Stimulated activated CD4-positive, alpha-beta T cell treated with anti-CD3 and anti-CD28 coated beads, Interleukin-15, amount 100 ng/mL, for 24 hours (primary cell): Measurements from ENCODE around the gene SLC8A3.

Experiments
- DNase-seq: peaks from one replicate; pipeline ENCODE4 v3.0.0-alpha.2; 2020

Gene SLC8A3

DNA sequence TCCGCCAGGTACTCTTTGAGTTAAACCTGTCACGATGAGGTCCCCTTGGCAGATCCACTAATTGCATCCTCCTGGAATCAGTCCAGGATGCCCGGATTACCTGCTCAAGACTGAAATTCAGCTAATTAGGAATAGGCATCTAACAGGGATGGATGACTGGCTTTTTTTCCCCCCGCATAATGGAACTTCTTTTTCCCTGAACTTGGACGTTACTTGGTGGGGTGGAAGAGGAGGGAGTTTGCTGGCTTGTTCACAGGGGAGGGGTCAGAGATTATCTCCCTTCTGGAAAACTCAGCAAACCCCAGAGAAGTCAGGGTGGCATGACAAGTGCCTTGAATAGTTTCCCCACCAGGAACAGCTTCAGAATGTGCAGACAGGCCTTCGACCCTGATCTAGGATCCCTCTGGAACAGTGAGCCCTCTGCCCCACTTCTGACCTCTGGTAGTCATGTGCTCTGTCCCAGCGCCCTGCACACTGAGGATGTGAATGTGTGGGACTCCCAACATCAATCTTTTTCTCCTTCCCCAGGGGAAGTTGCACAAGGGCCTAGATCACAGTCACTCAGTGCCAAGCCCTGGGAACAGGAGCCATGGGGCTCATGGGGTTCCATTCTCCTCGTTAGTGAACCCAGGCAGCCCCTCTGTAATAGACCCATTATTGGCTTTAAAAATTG lies 167.1 kb downstream of the SLC8A3 start:
- no peak for DNase-seq

DNA sequence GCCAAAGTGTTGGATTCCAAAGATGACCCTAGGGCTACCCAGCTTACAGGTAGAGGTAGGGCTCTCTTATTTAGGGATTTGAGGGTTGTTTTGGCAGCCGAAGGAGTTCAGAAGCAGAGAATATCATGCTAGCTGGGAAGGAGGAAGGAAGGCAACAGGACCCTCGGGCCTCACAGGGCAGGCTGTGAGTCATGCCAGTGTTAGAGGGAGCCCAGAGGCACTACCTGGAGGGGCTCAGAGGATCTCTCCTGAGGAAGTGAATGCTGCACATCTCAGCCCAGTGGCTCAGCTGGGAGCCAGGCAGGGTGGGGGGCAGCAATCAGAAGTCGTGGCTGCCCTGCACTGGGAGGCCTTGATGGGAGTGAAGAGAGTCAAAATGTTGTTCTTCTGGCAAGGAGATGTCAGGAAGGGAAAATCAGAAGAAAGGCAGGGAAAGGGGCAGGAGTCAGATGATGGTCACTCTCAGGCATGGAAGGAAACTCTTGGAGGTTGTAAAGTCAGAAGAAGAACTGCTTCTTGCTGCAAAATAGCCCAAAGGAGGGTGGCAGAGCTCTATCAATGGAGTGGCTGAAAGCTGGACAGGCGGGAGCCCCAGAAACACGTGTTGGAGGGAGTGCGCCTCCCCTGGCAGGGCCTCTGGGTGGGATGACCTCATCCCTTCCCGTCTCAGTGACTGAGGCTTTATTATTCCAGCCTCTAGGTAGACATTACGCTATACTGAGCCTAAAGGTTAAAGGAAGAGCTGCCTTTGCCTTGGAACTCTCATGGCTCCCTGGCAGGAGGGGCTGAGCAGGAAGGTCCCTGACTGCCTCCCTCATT lies 168.2 kb downstream of the SLC8A3 start:
- DNase-seq, result no peak

DNA sequence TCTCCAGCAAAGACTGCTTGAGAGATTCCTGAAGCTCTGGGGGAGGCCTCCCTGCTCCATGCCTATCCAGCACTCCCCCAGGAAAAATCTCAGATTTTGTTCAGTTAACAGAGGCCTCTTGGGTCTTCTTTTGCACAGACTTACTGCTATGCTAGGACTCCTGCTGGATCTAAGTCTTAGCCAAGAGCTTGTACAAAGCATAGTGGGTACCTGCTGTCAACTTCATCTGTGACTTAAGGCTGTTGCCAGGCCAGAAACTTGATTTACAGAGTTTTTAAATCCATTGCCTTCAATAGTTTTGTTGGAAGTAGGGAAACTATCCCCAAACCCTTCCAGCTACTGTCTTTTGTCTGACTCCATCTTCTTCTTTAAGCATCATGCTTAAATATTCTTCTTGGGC lies 169.1 kb downstream of the SLC8A3 start:
- DNase-seq, result no peak

DNA sequence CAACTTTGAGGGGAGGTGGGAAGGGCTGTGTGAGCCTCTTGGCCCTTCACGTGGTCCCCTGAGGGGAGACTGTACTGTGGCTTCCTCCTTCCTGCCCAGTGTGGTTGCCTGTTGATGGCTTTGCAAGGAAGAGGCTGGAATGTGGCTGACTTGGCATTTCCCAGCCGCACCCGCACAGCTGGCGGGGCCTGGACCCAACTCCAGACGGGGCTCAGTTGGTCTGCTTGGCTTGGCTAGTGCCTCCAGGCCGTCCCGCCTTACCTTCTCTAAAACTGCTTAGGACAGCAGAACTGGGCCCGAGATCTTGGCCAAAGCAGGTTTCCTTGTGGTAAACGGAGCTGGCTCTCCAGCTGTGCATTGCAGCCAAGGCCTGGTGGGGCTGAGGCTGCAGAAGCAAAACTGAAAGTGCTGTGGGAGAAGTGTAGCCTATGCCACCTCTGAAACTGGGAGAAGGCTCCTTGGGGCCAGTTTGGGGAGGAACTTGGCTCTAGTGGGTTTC lies 170.0 kb downstream of the SLC8A3 start:
- DNase-seq, result no peak

DNA sequence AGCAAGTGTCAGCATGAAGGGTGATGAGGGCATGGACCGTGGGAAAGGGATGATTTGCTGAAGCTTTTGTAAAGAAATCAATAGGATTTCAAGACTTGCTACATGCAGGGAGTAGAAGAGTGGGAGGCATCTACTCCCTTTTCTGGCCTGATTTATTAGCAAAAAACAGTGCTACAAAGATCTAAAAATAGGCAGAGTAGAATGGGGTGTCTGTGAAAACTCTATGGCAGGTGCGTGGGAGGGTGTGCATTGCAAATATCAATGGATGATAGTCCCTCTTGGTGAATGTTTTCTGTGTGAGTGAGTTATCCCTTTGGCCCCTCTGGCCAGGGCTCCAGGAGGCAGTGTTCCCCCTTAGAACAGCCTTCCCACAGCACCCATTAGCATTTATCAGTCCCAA lies 170.5 kb downstream of the SLC8A3 start:
- no peak for DNase-seq

DNA sequence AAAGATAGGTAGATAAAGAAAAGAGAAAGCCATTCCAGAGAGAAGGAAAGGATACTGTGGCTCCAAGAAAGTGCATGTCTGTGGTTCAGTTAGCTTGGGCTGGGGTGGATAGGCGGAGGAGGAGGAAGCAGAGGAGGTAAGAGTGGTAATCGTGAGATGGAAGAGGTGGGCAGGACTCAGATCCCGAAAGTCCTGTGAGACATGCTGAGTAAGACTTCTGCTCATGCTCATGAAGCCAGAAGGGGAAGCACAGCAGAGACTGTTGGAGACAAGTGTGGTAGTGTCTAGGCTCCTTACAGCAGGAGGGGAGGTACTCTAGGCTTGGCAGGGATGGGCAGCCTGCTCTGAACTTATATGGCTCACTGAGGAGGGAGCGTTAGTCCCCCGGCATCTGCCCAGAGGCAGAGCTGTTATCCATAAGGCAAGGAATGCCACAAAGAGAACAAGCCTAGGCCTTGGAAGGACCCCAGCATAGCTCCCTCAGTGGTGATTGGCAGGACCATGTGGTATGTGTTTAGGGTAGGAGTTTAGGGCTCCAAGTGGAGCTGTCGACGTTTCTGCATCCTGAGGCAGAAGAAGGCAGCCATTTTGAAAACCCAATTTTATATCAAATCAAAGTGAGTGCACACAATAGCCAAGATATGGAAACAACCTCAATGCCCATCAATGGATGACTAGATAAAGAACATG lies 174.2 kb downstream of the SLC8A3 start:
- DNase-seq, result no peak

DNA sequence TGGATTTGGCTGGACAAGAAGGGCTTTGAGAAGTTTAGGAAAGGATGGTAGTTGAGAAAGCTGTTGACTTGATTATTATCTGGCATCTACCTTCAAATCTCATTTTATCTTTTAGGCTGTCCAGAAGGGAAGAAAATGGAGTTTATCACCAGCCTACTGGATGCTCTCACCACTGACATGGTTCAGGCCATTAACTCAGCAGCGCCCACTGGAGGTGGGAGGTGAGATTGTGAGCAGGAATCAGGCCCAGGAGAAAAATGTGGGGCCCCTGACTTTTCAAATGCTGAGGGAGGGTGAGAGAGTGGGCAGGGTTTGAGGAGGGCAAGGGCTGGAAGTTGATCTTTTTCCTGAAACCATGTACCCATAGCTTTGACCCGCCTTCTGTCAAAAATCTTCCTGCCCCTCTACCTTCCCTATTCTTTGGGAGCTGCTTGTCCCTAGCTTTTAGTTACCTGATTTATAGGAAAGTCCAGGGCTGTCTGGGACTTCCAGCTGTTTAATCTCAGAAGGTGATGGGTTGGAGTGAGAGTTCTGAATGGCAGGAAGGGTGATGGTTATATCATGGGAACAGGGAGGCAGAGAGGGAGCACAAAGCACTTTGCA lies 175.4 kb downstream of the SLC8A3 start:
- DNase-seq, result peak; percentile 62

DNA sequence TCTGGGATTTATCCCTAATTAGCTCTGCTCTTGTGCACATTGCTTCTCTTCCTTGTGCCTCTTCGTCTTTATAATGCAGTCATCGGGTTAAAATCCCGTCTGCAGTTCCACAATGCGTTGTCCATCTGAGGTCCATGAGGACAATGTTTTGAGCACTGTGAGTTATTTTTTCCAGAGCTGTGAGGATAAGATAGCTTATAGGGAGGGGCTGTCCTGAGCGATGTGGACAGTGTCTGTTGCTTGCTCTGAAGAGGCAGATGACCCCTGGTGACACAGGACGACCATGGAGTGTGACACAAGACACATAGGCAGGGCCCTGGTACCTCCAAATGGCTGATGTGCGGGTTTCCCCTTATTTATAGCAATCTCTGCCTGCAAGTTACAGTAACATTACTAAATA lies 177.0 kb downstream of the SLC8A3 start:
- no peak for DNase-seq

DNA sequence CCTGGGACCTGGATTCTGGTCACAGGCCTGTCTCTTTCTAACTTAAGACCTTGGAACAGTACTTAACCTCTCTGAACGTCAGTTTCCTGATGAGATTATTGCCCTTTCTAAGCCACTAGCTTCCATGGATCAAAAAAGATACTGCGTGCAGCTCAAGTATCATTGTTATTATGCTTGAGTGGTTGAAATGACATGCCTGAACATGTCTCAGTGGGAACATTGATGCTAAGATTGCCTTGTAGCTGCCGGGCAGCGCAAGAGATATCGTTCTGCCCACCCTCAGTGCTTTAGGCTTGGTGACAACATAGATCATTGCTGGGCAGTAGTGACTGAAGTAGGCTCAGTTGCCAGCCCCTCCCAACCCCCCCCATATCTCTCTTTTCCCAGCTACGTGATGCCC lies 177.7 kb downstream of the SLC8A3 start:
- DNase-seq, result no peak

DNA sequence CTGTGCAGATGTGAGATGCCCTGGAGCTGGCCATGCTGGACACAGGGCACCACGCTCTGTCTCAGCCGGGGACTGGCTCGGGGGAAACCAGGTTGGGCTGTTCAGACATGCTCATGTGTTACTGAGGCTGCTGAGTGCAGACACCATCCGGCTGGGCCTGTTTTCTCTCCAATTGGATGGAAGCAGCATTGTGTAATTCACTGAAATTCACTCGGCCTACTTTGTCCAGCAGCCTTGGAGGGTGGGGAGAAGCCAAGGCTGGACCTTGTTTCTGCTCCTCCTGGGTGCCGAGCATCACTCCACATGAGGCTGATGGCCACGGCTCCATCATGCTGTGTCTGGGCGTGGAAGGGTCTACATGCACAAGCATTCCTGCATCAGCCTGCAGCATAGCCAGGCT lies 178.8 kb downstream of the SLC8A3 start:
- no peak for DNase-seq

DNA sequence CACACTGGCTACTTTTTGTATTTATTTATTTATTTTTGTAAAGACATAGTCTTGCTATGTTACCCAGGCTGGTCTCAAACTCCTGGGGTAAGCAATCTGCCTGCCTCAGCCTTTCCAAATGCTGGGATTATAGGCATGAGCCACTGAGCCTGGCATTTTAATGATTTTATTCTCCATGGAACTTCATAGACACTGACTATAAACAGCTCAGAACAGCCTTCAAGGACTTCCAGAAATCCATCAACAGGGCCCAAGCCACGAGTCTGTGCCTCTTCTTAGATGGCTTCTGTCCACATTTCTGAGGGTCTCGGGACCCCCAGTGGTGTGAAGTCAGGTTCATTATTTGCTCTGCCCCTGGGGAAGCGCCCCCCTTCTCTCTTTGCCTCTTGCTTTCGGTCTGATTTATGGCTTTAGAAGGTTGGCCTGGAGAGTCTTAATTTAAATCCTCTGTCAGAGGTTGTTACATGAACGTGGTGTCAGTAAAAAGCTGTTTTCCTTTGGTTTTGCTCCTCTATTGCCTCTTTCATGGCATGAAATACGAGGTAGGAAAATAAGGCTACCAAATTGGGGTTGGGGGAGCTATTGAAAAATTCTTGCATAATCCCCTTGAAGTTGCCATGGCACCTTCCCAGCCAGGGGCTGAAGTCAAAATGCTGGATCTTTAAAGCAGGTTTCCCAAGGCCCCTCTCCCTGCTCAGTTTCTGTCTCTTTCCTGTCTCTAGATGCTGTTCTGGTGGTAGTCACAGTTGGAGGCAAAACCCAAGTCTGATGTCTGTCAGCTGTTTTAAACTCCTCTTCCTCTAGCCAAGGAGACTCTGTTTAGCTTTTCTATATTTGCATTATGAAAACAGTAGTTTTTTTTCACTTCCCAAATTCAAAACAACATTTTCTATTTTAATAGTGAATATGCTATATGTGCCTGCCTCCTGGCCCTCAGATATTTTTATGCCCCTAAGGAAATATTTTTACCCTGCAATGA lies 180.2 kb downstream of the SLC8A3 start:
- DNase-seq, result no peak

DNA sequence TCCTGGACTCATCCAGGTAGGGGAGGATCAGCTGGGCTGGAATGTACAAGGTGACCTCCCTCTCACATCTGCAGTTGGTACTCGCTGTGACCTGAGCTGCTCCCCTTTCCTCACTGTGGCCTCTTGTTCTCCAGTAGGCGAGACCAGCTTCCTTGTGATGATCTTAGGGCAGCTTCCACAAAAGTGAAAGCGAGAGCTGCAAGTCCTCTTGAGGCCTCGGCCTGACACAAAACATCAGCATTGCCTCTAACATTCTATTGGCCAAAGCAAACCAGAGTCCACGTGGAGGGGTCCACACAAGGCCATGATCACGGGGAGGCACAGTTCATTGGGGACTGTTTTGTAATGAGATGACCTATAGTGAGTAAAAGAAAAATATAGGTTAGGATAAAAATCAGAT lies 182.1 kb downstream of the SLC8A3 start:
- no peak for DNase-seq

DNA sequence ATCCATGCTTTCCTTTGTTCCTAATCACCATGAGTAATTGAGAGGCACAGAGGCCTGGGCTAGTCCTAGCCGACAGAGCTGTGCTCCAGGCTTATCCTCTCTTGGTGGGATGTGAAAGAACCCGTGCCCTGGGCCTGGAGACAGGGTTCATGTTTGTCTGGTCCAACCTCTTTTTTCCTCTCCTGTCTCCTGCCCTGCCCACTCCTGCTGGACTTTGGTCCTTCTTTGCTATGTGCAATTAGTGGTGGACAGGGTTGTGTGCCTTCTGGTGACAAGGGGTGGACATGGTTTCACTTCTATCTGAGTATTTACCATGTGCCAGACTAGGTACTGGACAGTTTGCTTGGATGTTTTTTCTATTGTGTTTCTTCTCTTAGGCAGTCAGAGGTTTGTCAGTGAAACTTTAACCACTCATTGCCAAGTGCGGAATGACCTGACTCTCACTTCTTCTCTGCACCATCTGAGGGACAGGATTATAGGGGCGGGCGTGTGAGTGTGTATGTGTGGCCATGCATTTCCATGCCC lies 183.4 kb downstream of the SLC8A3 start:
- DNase-seq, result no peak

DNA sequence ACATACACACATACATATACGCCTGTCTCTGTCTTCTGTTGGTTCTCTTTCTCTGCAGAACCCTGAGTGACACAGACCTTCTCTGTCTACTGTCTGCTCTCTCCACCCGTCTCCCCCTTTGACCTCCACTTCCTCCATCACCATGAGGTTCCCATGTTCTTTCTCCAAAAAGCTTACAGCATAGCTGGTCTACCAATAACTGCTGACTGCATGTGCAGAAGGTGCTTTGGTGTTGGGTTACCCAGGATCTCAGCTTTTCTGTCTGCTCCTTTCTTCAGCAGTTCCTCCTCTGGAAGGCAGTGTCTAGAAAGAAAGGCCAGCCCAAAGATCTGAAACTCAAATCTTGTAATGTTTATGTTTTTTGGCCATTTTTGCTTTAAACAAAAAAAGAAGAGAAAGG lies 184.0 kb downstream of the SLC8A3 start:
- no peak for DNase-seq

DNA sequence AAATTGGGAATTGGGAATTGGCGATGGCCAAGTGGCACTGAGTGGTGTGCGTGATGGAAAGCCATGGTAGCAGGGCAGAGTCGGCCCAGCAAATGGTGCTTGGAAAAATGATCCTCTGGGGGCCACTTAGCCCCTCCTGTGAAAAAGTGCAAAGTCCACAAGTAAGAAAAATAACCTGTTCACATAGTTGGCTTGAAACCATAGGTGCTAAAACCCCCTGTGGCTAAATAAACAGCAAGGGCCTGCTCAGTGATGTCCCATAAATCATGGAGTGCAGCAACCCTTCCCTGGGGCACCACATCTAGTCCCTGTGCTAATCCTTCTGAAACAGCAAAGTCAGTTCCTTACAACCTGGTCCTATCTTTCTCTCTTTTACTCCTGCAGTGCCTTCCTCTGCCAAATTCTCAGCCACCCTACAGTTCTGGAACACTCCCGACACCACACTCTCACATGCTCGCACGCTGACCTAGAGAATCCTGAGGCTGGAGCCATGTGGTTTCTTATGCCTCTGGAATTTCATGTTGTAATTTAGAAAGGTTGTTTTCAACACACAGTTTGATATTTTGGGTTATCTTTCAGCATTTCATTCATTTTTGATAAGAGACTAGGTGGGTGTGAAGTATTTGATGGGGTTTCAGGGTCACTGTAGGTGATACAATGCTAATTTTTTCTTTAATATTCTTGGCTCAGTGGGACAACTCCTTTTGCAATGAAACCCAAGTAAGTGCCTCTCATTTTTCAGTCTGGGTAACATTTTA lies 186.0 kb downstream of the SLC8A3 start:
- DNase-seq, result no peak

DNA sequence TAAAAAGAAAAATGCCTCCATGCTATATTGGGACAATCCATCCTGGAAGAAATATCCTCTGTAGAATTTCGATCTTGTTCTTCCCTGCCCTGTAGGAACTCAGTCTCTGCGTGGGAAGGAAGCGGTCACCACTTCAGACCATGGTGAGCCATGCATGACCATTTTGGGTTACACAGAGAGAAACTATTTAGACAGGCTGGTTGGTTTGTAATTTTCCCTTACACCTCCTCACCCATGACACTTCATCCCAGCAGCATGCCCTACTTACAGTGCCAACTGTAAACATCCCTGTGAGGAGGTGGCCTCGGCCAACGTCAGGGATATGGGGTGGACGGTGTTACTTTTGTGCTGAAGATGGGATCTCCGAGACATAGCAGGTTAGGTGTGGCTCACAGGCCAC lies 188.2 kb downstream of the SLC8A3 start:
- no peak for DNase-seq

DNA sequence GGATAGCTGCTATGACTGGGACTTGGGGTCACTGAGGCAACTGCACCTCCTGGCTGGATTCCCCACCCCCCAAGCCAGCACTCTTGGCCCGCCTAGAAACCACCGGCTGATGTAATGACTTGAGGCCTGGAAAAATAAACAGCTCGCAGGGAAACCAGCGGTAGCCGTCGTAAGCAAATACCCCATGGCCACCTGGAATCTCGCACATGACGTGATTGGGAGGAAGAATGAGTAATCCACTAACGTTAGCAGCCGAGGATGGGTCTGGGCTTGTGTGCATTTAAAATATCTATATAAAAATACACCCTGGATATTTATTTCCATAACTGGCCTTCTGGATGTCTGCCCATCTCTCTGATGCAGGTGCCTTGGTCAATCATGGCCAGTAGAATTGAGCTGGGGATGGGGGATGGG lies 189.5 kb downstream of the SLC8A3 start:
- DNase-seq, result no peak

DNA sequence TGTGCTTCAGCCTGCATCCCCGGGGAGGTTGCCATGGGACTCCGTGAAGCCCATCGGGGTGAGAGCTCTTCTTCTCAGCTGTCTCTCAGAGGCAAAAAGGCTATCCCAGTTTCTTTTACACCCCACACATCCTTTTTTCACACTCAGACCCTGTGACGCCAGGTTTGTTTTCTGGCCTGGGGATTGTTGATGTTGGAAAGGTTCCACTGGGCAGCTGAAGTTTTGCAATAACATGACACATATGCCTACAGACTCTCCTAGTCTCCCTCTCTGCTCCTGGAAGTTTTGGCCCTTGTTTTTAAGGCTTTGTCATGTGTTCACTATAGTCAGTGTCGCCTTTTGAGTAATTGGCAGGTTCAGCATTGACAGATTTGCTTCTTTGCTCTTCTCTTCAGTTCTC lies 190.9 kb downstream of the SLC8A3 start:
- DNase-seq, result no peak

DNA sequence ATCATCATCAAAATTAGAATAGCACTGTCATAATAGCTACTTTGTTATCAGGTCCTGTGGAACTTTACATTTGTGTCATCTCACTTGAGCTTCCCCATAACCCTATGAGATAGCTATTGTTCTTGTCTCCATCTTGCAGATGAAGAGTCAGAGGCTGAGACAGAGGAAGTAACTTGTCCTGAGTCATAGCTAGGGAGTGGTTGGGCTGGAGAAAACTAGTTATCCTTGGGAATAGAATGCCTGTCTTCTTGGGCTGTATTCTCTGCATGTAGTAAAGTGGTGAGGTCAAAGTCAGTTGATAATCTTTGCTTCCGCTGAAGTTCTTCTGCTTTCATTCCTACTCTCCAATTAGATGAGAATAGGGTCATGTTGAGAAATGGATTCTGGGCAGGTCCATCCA lies 192.5 kb downstream of the SLC8A3 start:
- no peak for DNase-seq
